HepG2 (cell line): Measurements from ENCODE around the gene SLC22A7. TPM values are rescaled to one million over a fixed set of nuclear protein-coding genes. Genes with fewer than 3 reads are reported as not detected.
A peak's percentile ranks its signal among the peaks of the same experiment; 100 is the strongest.

Experiments used
- ELF1 ChIP-seq: sonication (generic); formaldehyde crosslinking; IDR thresholded peaks from 2 replicates; pipeline ENCODE4 v1.4.0; 2020; ENCODE audit warnings: missing genetic modification reagents
- HNF4A ChIP-seq: sonication (generic); formaldehyde crosslinking; IDR thresholded peaks from 2 replicates; pipeline ENCODE4 v1.4.0; 2020; ENCODE audit warnings: missing genetic modification reagents
- MYPOP ChIP-seq: sonication (generic); formaldehyde crosslinking; IDR thresholded peaks from 2 replicates; pipeline ENCODE4 v1.8.1; 2023; ENCODE audit warnings: mild to moderate bottlenecking, moderate library complexity, missing genetic modification reagents
- PRDM10 ChIP-seq: sonication (generic); formaldehyde crosslinking; IDR thresholded peaks from 2 replicates; pipeline ENCODE4 v1.4.0; 2020; ENCODE audit warnings: low read depth, missing genetic modification reagents
- RELA ChIP-seq: sonication (generic); formaldehyde crosslinking; IDR thresholded peaks from 2 replicates; pipeline ENCODE4 v1.4.0; 2020; ENCODE audit warnings: missing genetic modification reagents
- REST ChIP-seq, 2 experiments: IDR thresholded peaks; 2 replicates each; pipeline ENCODE4 v1.6.1; 2011 to 2012; ENCODE audit warnings: low read length in 2 of 2, borderline replicate concordance in 1 of 2, low read depth in 1 of 2, mild to moderate bottlenecking in 1 of 2, moderate library complexity in 1 of 2
- SUZ12 ChIP-seq: fragments of 150-350 bp; IDR thresholded peaks from 2 replicates; pipeline ENCODE4 v1.6.1; 2014; ENCODE audit warnings: low read depth, low read length
- XBP1 ChIP-seq: sonication (generic); formaldehyde crosslinking; IDR thresholded peaks from 2 replicates; pipeline ENCODE4 v1.5.0; 2020; ENCODE audit warnings: missing genetic modification reagents
- ZBTB26 ChIP-seq: IDR thresholded peaks from 2 replicates; pipeline ENCODE4 v1.6.1; 2016; ENCODE audit warnings: missing compliant biosample characterization, missing genetic modification reagents, borderline replicate concordance
- ZC3H4 ChIP-seq: sonication (generic); formaldehyde crosslinking; IDR thresholded peaks from 2 replicates; pipeline ENCODE4 v1.4.0; 2020; ENCODE audit warnings: missing genetic modification reagents, borderline replicate concordance
- ZNF160 ChIP-seq: sonication (generic); formaldehyde crosslinking; IDR thresholded peaks from 2 replicates; pipeline ENCODE4 v1.8.0; 2022; ENCODE audit warnings: mild to moderate bottlenecking, inconsistent platforms, missing genetic modification reagents
- ZNF354B ChIP-seq: sonication (generic); formaldehyde crosslinking; IDR thresholded peaks from 2 replicates; pipeline ENCODE4 v1.8.0; 2022; ENCODE audit warnings: mild to moderate bottlenecking, missing genetic modification reagents
- ZNF503 ChIP-seq: sonication (generic); formaldehyde crosslinking; IDR thresholded peaks from 2 replicates; pipeline ENCODE4 v1.4.0; 2020; ENCODE audit warnings: missing genetic modification reagents
- ZNF644 ChIP-seq: IDR thresholded peaks from 2 replicates; pipeline ENCODE4 v1.6.1; 2016; ENCODE audit warnings: low read depth
- ZNF775 ChIP-seq: sonication (generic); formaldehyde crosslinking; IDR thresholded peaks from 2 replicates; pipeline ENCODE4 v1.4.0; 2020; ENCODE audit warnings: missing genetic modification reagents, mild to moderate bottlenecking, moderate library complexity, borderline replicate concordance
- ZNF883 ChIP-seq: sonication (generic); formaldehyde crosslinking; IDR thresholded peaks from 2 replicates; pipeline ENCODE4 v1.5.1; 2020; ENCODE audit warnings: mild to moderate bottlenecking, missing genetic modification reagents; ENCODE audit errors: not compliant biosample characterization
- polyA plus RNA-seq, 8 experiments: library from polyadenylated mRNA; depleted of rRNA in 3 of 8; stranded (reverse) in 7 of 8; unstranded in 1 of 8; fragments of >200 nt; fragmentation: Illumina TruSeq in 4 of 8; extraction: Trizol in 4 of 8; gene quantifications; 2 replicates each; pipeline versions ENCODE4 v1.2.1 to v1.2.3, GENCODE V29; 2011 to 2016; ENCODE audit warnings: low read depth in 4 of 8, missing spikeins in 1 of 8, mixed read lengths in 1 of 8; ENCODE audit not compliant: insufficient read depth in 1 of 8
- total RNA-seq, 5 experiments: library from RNA; depleted of rRNA; stranded (reverse); fragments of >200 nt; fragmentation: Illumina TruSeq; extraction: Trizol; gene quantifications; 2 replicates each; pipeline ENCODE4 v1.2.3, GENCODE V29; 2016; ENCODE audit warnings: low read depth in 1 of 5

Gene SLC22A7
- total and polyA plus RNA-seq, 2 of the 13 experiments (the other 11 are each of a cell fraction or from before 2014, with no cell fraction given) = 5.3 to 22.6 TPM

- TF ChIP-seq ZNF503 (CRISPR knock-in tag) (no peak), HNF4A (CRISPR knock-in tag) (no peak), ZNF644 (peak; percentile 10; the same call in 1 of the 2 replicates), MYPOP (CRISPR knock-in tag) (no peak), ZBTB26 (0 out of 2 replicates have a peak, but pooled peaks have one; percentile 15), ZC3H4 (CRISPR knock-in tag) (peak; percentile 67; the same call in 1 of the 2 replicates), SUZ12 (no peak), ZNF775 (CRISPR knock-in tag) (no peak), ZNF883 (no peak), ZNF354B (no peak), PRDM10 (CRISPR knock-in tag) (no peak), ELF1 (0 out of 2 replicates have a peak, but pooled peaks have one; percentile 21), ZNF160 (CRISPR knock-in tag) (no peak), XBP1 (CRISPR knock-in tag) (peak; percentile 37; the same call in 1 of the 2 replicates), REST (IDR thresholded peaks at IDR 0.05; ENCODE audit: borderline replicate concordance in 1 of 2, low read depth in 1 of 2, low read length in 2 of 2) (no peak), RELA (CRISPR knock-in tag) (no peak)
Measured at GRCh38 chr6:43268355-43268700, 29.7 kb upstream of the SLC22A7 start (continued).
